ENCODE results near the gene SF3A2.

SF3A2 gene

DNA sequence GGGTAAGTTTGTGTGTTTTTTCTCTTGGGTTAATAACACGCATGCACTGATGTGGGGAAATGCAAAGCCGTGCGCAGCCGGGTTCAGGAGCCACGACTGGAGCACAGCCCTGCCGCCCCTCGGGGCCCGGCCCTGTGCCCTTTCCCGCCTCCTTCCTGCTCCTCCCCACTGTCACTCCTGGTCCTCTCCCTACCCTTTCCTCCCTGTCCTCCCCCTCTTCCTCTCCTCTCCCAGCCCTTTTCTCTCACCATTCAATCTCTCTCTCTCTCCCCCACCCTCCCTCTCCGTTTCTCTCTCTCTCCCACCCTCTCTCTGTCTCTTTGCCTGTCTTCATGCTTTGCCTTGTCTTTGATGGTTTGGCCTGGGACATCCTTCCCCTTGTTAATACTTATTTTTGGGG is 27.6 kb upstream of the SF3A2 start:
- no peak for DNase-seq

DNA sequence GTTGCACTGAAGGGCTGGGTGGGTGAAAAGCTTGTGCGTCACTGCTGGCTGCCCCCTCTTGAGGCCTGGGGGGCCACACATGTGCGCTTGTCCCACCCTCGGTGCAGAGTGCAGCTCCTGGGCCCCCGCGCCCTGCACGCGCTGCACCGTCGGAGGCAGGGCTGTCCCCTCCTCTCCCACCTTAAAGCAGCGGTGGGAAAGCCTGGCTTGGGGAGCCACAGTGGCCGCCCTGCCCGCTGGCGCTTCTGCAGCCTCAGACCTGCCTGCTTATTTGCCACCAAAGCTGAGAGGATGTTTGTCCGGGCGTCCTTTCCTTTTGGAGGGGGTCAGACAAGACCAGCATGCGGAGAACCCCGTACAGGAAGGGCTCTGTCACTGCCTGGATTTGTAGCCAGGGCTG is 27.2 kb upstream of the SF3A2 start:
- no peak for DNase-seq

DNA sequence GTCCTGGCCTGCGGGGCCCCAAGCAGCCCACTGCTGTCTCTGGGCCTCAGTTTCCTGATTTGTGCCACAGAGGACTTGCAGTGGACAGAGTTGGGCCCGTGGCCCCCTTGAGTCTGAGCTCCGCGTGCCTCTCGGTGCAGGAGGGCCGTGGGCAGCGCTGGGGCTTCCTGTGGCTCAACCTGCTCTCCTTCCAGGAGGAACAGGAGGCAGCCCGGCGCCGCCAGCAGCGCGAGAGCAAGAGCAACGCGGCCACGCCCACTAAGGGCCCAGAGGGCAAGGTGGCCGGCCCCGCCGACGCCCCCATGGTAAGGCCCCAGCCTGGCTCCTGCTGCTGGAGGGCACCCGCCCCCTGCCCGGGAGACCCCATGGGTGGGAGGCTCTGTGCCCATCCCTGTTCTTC is 26.4 kb upstream of the SF3A2 start:
- no peak for DNase-seq

DNA sequence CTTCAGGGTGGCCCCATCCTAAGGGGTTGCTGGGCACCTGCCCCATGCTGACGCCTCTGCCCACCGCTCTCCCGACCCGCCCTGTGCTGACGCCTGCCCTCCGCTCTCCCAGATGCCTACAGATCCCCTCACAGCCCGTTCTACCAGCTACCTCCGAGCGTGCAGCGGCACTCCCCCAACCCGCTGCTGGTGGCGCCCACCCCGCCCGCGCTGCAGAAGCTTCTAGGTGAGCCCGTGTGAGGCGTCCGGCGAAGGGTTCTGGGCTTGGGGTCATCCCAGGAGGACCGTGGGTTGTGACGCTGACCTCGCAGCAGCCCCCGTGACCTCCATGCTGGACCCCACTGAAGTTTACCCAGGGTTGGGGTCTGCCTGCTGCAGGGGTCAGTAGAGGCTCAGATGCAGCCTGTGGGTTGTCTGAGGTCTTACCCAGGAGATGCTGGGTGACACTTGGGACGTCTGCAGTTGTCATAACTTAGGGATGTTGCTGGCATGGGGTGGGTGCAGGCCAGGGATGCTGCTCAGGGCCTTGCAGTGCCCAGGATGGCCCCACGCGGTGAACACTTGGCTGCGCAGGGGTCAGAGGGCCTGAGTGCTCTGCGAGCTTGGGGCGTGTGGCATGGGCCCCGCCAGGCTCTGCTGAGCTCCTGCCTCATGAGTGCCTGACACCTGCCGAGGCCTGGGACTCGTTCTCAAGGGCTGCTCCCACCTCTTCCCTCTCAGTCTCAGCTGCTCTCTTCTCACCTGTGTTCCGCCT is 25.5 kb upstream of the SF3A2 start:
- DNase-seq, result no peak

DNA sequence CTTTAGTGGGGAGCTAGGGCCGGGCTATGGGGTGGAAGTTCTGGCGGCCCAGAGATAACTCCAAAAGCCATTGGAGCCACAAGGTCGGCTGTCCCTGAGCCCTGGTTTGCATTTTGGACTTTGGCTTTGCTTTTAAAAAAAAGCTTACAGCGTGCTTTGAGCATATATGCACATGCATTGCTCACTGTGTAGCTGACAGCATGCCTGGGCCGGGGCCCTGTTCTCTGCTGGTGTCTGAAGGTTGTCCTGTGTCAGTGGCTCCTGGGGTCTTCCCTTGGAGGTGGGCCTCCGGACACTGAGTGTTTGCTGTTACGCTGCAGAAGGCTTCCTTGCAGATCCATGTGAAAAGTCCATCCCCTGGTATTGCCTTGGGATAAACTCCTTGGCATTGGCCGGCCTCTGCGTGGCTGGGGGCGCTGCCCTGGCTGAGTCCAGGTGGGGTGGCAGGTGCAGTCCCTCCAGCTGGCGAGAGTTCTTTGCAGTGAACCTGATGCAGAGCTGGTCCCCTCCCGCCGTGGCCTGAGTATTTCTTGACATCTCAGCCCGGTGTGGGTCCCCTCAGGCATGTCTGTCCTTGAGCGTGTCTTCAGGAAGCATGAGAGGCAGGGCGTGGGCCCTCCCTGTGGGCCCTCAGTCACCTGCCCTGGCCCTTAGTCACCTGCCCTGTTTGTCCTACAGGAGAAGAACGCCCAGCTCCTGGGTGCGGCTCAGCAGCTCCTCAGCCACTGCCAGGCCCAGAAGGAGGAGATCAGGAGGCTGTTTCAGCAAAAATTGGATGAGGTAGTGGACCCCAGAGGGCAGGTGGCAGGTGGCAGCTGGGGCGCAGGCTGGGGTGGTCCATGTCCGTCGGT is 23.5 kb upstream of the SF3A2 start:
- DNase-seq, result no peak

DNA sequence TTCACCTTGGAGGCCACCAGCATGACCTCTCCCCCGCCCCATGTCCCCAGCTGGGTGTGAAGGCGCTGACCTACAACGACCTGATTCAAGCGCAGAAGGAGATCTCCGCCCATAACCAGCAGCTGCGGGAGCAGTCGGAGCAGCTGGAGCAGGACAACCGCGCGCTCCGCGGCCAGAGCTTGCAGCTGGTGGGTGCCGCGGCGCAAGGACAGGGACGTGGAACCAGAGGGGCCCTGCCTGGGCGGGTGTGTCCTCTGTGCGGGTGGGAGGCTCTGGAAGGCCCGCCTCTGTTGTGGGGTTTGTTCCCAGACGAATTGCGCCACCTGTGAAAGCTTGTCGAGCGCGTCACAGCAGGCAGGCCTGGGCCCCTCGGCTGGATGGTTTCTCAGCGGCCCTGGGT is 22.8 kb upstream of the SF3A2 start:
- no peak for DNase-seq

DNA sequence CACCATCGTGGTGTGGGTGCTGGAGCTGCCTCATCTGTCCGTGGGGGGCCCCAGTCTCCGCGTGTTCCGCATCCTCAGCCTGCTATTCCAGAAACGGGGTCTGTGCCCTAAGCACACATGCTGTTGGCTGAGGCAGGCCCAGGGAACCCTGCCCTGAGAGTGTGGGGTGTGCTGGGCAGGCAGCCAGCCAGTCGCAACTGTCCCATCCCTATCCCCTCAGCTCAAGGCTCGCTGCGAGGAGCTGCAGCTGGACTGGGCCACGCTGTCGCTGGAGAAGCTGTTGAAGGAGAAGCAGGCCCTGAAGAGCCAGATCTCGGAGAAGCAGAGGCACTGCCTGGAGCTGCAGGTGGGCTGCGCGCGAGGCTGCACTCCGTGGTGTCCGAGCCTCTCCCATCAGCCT is 22.4 kb upstream of the SF3A2 start:
- no peak for DNase-seq

DNA sequence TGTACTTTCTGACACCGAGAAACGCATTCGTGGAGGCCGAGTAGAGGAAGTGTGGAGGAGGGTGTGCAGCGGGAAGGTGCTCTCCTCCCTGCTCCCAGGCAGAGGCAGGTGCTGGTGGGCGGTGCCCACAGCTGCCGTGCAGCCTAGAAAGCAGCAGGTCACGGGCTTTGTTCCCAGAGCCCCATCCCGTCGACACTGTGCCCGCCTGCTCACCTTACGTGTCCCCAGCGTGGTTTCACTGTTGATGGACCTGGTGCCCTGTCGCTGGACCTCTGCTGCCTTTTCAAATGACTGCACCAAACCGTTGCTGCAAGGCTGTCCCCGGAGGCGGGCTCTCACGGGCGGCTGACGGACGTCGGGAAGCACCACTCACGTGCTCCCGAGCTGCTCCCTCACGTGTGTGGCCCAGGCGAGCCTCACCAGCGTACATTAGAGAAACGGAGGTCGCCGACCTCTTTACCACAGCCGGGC is 21.3 kb upstream of the SF3A2 start:
- DNase-seq, result no peak

DNA sequence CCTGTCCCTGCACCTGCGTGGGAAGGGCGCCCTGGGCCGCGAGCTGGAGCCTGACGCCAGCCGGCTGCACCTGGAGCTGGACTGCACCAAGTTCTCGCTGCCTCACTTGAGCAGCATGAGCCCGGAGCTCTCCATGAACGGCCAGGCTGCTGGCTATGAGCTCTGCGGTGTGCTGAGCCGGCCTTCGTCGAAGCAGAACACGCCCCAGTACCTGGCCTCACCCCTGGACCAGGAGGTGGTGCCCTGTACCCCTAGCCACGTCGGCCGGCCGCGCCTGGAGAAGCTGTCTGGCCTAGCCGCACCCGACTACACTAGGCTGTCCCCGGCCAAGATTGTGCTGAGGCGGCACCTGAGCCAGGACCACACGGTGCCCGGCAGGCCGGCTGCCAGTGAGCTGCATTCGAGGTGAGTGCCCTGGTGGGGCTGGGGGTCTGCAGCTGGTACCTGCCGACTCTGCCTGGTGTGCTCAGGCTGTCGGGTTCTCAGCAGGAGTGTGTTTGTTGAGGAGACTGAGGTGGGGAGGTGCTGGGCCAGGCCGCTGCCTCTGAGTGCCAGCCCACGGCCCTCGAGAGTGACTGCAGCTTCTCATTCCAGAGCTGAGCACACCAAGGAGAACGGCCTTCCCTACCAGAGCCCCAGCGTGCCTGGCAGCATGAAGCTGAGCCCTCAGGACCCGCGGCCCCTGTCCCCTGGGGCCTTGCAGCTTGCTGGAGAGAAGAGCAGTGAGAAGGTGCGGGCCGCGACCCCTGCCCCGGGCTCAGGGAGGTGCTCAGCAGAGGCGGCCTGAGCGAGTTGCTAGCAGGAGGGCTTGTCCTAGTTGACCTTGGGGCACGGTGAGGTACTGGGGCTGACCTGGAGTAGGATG is 20.0 kb upstream of the SF3A2 start:
- DNase-seq, result no peak

DNA sequence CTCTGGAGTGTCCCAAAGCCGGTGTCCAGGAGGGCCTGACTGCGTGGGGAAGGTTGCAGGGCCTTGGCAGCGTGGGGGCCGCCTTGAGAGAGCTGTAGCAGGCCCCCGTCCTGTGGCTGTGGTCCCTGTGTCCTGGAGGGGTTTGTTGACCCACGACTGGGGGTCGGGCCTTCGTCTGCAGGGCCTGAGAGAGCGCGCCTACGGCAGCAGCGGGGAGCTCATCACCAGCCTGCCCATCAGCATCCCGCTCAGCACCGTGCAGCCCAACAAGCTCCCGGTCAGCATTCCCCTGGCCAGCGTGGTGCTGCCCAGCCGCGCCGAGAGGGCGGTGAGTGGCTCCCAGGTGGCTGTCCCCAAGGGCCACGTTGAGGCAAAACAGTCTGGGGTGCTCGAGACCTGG is 19.0 kb upstream of the SF3A2 start:
- DNase-seq, result no peak

DNA sequence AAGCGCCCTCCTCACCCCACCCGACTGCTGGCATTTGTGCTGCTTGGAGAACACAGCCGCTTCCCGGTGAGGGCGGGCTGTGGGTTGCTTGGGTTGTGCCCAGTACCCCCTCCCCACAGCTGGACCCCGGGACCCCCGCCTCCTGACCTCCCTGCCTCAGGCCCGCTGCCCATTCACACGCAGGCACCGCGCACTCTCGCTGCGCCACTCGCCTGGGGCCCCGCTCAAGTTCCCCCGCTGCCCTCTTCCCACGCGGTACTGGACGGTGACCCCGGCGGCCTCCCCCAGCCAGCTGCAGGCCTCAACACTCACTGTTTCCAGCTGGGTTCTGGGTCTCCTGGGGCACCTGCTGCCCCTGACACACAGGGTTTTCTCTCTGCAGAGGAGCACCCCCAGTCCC is 16.9 kb upstream of the SF3A2 start:
- DNase-seq, result no peak

DNA sequence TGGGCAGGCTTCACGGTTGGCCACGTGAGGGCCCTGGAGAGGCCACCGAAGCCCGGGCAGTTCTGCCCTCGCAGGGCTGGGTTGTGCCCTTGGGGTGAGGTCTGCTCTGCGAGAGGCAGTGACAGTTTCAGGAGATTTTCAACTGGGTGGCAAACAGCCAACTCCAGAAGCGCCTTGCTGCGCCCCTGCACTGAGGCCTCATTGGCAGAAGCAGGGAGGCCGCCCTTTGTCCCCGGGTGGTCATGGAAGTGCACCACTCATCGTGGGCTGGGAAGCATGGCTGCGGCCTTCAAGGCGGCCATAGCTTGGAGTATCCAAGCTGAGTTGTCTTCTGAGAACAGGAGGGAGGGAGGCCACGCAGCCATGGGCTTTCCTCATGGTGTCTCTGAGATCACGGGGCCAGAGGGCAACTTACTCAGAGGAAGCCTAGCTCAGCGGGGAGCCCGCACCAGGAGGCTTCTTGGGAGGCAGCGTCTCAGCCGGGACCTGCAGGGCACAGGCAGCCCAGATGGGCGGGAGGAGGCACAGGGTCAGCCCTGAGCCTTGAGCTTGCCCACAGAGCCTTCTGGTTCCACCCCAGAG is 15.3 kb upstream of the SF3A2 start:
- no peak for DNase-seq

DNA sequence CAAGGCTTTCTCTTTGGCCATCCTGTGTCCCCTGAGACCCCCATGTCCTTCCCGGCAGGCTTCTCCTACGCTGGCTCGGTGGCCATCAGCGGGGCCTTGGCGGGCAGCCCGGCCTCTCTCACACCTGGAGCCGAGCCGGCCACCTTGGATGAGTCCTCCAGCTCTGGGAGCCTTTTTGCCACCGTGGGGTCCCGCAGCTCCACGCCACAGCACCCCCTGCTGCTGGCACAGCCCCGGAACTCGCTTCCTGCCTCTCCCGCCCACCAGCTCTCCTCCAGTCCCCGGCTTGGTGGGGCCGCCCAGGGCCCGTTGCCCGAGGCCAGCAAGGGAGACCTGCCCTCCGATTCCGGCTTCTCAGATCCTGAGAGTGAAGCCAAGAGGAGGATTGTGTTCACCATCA is 14.7 kb upstream of the SF3A2 start:
- DNase-seq, result no peak

DNA sequence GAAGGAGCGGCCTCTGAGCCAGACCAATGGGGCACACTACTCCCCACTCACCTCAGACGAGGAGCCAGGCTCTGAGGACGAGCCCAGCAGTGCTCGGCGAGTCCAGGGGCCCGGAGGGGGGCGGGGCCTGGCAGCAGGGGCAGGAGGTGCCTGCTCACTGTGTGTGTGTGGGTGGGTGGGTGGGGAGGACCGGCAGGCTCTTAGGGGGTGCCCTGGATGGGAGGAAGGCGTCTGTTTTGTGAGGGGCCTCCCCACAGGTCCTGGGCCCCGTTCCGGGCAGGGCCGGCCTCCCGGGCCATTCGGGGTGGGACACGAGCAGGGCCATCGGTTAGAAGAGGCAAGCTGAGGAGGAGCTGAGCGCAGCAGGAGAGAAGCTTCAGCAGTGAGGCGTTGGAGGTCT is 13.2 kb upstream of the SF3A2 start:
- no peak for DNase-seq

DNA sequence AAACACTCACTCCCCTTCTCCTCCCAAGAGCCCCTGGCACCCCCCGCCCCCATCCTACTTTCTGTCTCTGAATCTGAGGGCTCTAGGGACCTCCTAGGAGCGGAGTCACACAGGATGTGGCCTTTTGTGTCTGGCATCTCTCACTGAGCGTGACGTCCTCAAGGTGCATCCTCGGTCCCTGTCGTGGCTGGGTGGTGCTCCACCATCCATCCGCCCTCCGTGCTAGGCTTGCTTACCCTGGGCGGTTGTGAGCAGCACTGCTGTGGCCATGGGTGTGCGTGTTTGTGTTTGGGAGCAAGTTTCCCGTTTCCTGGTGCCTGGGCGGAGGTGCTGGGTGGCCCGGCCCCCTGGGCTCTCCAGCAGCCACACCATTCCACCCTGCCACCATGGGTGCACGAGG is 12.7 kb upstream of the SF3A2 start:
- no peak for DNase-seq

DNA sequence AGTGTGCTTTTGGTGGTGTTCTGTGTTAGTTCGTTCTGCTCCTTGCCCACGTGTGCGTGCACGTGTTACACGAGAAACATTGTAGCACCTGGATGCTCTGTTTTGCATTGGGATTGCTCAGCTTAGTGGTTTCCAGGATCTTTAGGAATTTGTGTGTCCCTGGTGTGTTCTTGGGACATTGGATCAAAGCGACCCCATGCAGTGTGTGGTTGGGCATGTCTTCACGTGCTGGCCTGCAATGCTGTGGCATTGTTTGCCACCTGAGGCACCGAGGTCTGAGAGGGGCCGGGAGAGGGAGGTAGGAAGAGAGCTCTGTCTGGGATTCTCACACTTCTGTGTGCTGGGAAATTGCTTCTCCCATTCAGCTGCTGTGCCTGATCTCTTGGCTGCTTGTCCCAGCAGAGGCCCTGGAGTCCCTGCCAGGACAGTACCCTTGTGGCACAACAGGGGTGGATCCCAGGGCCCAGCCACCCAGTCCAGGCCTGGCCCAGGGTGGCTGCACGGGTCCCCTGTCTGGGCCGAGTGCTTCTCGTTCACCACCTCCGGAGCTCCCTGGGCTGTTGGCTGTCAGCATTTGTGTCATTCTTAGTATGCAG is 11.8 kb upstream of the SF3A2 start:
- DNase-seq, result no peak

DNA sequence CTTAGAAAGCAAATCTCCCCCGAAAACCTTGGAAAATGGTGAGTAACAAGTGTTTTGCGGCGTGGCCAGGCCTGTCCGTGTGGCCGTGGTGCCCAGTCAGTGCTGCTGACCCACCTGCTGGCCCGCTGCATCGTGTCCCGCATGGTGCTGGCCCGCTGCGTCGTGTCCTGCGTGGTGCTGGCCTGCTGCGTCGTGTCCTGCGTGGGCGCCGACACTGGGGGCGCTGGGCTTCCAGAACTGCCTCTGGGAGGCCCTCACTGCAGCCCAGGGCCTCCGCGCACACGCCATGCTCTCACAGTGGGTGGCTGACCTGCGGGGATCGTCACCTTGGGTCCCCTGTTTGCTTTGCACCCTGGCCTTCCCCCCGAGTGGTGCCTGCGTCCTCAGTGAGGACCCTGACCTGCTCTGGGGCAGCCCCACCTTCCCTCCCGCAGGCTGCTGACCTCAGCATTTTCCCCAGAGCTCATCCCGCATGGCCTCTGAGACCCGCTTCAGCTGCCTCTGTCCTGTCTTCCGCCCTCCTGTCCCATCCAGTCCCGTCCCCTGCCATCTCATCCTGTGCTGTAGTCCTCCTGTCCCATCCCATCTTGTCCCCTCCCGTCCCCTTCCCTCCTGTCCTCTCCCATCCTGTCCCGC is 11.1 kb upstream of the SF3A2 start:
- no peak for DNase-seq

DNA sequence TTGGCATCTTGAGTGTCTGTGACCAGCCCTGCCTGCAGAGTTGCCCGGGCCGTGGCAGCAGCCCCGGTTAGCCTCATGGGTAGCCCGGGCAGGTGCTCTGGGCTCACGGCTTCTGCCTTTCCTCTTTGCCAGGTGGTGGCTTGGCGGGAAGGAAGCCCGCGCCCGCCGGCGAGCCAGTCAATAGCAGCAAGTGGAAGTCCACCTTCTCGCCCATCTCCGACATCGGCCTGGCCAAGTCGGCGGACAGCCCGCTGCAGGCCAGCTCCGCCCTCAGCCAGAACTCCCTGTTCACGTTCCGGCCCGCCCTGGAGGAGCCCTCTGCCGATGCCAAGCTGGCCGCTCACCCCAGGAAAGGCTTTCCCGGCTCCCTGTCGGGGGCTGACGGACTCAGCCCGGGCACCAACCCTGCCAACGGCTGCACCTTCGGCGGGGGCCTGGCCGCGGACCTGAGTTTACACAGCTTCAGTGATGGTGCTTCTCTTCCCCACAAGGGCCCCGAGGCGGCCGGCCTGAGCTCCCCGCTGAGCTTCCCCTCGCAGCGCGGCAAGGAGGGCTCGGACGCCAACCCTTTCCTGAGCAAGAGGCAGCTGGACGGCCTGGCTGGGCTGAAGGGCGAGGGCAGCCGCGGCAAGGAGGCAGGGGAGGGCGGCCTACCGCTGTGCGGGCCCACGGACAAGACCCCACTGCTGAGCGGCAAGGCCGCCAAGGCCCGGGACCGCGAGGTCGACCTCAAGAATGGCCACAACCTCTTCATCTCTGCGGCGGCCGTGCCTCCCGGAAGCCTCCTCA is 10.4 kb upstream of the SF3A2 start:
- no peak for DNase-seq

DNA sequence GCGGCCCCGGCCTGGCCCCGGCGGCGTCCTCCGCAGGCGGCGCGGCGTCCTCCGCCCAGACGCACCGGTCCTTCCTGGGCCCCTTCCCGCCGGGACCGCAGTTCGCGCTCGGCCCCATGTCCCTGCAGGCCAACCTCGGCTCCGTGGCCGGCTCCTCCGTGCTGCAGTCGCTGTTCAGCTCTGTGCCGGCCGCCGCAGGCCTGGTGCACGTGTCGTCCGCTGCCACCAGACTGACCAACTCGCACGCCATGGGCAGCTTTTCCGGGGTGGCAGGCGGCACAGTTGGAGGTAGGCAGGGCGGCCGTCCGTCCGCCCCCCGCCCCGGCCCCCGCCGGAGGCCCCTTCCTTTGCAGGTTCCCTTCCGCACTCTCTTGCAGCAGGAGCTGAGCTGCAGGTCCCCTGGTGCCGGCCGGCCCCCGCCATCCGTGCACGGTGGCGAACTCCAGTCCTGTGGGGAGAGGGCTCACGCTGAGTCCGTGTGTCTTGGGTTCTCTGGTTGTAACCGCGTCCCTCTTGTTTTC is 9.7 kb upstream of the SF3A2 start:
- no peak for DNase-seq

DNA sequence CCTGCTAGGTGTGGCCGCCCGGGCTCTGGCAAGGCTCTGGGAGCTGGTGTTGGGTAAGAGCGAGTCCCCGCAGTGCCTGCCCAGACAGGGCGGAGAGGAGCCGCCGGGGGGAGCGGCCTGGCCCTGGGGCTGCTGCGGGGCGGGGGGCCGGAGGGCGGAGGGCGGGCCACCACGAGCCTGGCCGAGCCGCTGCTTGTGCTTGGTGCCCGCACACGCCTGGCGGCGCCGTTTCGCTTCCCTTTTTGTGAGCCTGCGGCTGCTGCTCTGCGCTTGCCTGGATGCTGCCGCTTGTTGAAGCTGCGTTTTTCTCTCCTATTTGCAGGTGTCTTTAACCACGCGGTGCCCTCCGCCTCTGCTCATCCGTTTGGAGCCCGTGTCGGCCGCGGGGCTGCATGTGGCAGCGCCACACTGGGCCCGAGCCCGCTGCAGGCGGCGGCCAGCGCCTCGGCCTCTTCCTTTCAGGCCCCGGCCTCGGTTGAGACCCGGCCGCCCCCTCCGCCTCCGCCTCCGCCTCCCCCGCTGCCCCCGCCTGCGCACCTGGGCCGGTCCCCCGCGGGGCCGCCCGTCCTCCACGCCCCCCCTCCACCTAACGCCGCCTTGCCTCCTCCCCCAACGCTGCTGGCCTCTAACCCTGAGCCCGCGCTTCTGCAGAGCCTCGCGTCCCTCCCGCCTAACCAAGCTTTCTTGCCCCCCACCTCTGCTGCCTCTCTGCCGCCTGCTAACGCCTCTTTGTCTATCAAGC is 9.0 kb upstream of the SF3A2 start:
- no peak for DNase-seq

Data from GF-D8 (cell line).